Liver (tissue), 9 donors: ENCODE data around the gene SHTN1. TPM values are rescaled to one million over a fixed set of nuclear protein-coding genes. Genes with fewer than 3 reads are reported as not detected.

Experiments used
- DNase-seq: peaks from one replicate; pipeline ENCODE4 v3.0.0-alpha.2; 2017; ENCODE audit warnings: low spot score
- H3K27ac ChIP-seq, 2 donors: one replicate each; pipeline ENCODE4 v1.7.0; 2013; ENCODE audit warnings: inconsistent platforms in 2 of 2, low read length in 2 of 2, control low read depth in 1 of 2, low read depth in 1 of 2, mild to moderate bottlenecking in 1 of 2
- H3K27me3 ChIP-seq, 4 donors: one replicate each; pipeline versions ENCODE4 v1.6.1 to v1.7.0; 2013; ENCODE audit warnings: low read length in 3 of 4, inconsistent platforms in 1 of 4, mild to moderate bottlenecking in 1 of 4, moderate library complexity in 1 of 4; ENCODE audit not compliant: control insufficient read depth in 4 of 4, insufficient read depth in 4 of 4
- H3K36me3 ChIP-seq, 4 donors: one replicate each; pipeline versions ENCODE4 v1.6.1 to v1.7.0; 2013; ENCODE audit warnings: low read length in 3 of 4, mild to moderate bottlenecking in 3 of 4, low read depth in 1 of 4, moderate library complexity in 1 of 4; ENCODE audit not compliant: control insufficient read depth in 4 of 4, insufficient read depth in 3 of 4
- H3K4me1 ChIP-seq, 4 donors: one replicate each; pipeline versions ENCODE4 v1.6.1 to v1.7.0; 2013; ENCODE audit warnings: low read length in 3 of 4, mild to moderate bottlenecking in 3 of 4, moderate library complexity in 1 of 4; ENCODE audit not compliant: control insufficient read depth in 4 of 4, insufficient read depth in 4 of 4
- H3K4me3 ChIP-seq, 3 donors: one replicate each; pipeline versions ENCODE4 v1.6.1 to v1.7.0; 2013; ENCODE audit warnings: low read length in 3 of 3, control low read depth in 1 of 3, low read depth in 1 of 3, mild to moderate bottlenecking in 1 of 3
- H3K9ac ChIP-seq, 2 donors: one replicate each; pipeline ENCODE4 v1.7.0; 2013; ENCODE audit warnings: low read length in 2 of 2, mild to moderate bottlenecking in 2 of 2, moderate library complexity in 2 of 2, control low read depth in 1 of 2, low read depth in 1 of 2
- H3K9me3 ChIP-seq, 4 donors: one replicate each; pipeline versions ENCODE4 v1.6.1 to v1.7.0; 2013; ENCODE audit warnings: low read length in 3 of 4; ENCODE audit not compliant: control insufficient read depth in 4 of 4
- ATF3 ChIP-seq: IDR thresholded peaks from 2 replicates; pipeline ENCODE4 v1.6.1; 2016; ENCODE audit warnings: antibody characterized with exemption
- CTCF ChIP-seq: fragments of 150-350 bp; IDR thresholded peaks from 2 replicates; pipeline ENCODE4 v1.5.1; 2017; ENCODE audit warnings: improper control_type of control experiment, low read depth, low read length; ENCODE audit not compliant: missing input control
- EGR1 ChIP-seq, 2 donors: IDR thresholded peaks; 2 replicates each; pipeline ENCODE4 v1.6.1; 2016 to 2018; ENCODE audit warnings: antibody characterized with exemption in 2 of 2, low read depth in 2 of 2
- FOXA2 ChIP-seq: IDR thresholded peaks from 2 replicates; pipeline ENCODE4 v1.6.1; 2016; ENCODE audit warnings: antibody characterized with exemption
- GABPA ChIP-seq, 2 donors: IDR thresholded peaks in 1 of 2; conservative IDR thresholded peaks in 1 of 2; 2 replicates each; pipeline ENCODE4 v1.6.1; 2016; ENCODE audit warnings: antibody characterized with exemption in 2 of 2, mild to moderate bottlenecking in 1 of 2, moderate library complexity in 1 of 2
- HNF4A ChIP-seq, 2 donors: conservative IDR thresholded peaks; 2 replicates each; pipeline ENCODE4 v1.6.1; 2016; ENCODE audit warnings: antibody characterized with exemption in 2 of 2, mild to moderate bottlenecking in 2 of 2
- HNF4G ChIP-seq: IDR thresholded peaks from 2 replicates; pipeline ENCODE4 v1.6.1; 2016; ENCODE audit warnings: antibody characterized with exemption
- JUND ChIP-seq, 2 donors: IDR thresholded peaks; 2 replicates each; pipeline ENCODE4 v1.6.1; 2016; ENCODE audit warnings: antibody characterized with exemption in 2 of 2
- MAX ChIP-seq: IDR thresholded peaks from 2 replicates; pipeline ENCODE4 v1.6.1; 2016; ENCODE audit warnings: antibody characterized with exemption
- NR2F2 ChIP-seq: IDR thresholded peaks from 2 replicates; pipeline ENCODE4 v1.6.1; 2016; ENCODE audit warnings: antibody characterized with exemption
- RAD21 ChIP-seq, 2 donors: IDR thresholded peaks; 2 replicates each; pipeline ENCODE4 v1.6.1; 2016; ENCODE audit warnings: antibody characterized with exemption in 2 of 2, mild to moderate bottlenecking in 2 of 2
- REST ChIP-seq: IDR thresholded peaks from 2 replicates; pipeline ENCODE4 v1.6.1; 2016; ENCODE audit warnings: antibody characterized with exemption, mild to moderate bottlenecking
- RXRA ChIP-seq, 2 donors: IDR thresholded peaks; 2 replicates each; pipeline ENCODE4 v1.6.1; 2017 to 2018; ENCODE audit warnings: antibody characterized with exemption in 2 of 2, mild to moderate bottlenecking in 1 of 2
- SP1 ChIP-seq: IDR thresholded peaks from 2 replicates; pipeline ENCODE4 v1.6.1; 2018; ENCODE audit warnings: antibody characterized with exemption, mild to moderate bottlenecking
- TAF1 ChIP-seq: conservative IDR thresholded peaks from 2 replicates; pipeline ENCODE4 v1.6.1; 2016; ENCODE audit warnings: antibody characterized with exemption, mild to moderate bottlenecking
- YY1 ChIP-seq: IDR thresholded peaks from 2 replicates; pipeline ENCODE4 v1.6.1; 2016; ENCODE audit warnings: antibody characterized with exemption, mild to moderate bottlenecking
- ZBTB33 ChIP-seq: IDR thresholded peaks from 2 replicates; pipeline ENCODE4 v1.6.1; 2016; ENCODE audit warnings: antibody characterized with exemption
- WGBS: extraction: QIAGEN DNeasy Blood & Tissue Kit; methylation state at CpG from one replicate; pipeline ENCODE4 v1.1.7; 2013; 5-methylcytosine and 5-hydroxymethylcytosine counted together
- polyA plus RNA-seq, 2 donors: library from polyadenylated mRNA; stranded (reverse) in 1 of 2; unstranded in 1 of 2; fragments of 200-250 nt in 1 of 2; fragments of >200 nt in 1 of 2; fragmentation: Nextera tagmentation in 1 of 2; extraction: Ambion mirVana in 1 of 2; gene quantifications; one replicate each; pipeline versions ENCODE4 v1.2.1 to v1.2.3, GENCODE V29; 2013 to 2015
- total RNA-seq, 2 donors: library from RNA; depleted of rRNA; stranded (reverse); fragments of >200 nt; gene quantifications; one replicate each; pipeline ENCODE4 v1.2.3, GENCODE V29; 2014
- donor health status: healthy.
- donor health status: healthy.
- donor health status: healthy.
- donor health status: healthy.
- donor health status: healthy.

Gene SHTN1
- total and polyA plus RNA-seq, 4 donors = 3.2 to 11.7 (median 10.3) TPM

- TF ChIP-seq CTCF (no peak), MAX (no peak), RXRA (IDR thresholded peaks at IDR 0.05) (no peak), TAF1 (no peak), JUND (IDR thresholded peaks at IDR 0.05) (no peak)
These were observed 168.9 kb downstream of the SHTN1 start (continued) for GRCh38 chr10:116836083-116836482.

- 86% methylated on average over 7 of the region's 7 CpGs for WGBS
- Histone ChIP-seq H3K36me3 (peaks cover 0 to 2% (median 0%) of the 10 kb centered on the region in 4 donors), H3K27me3 (no peaks in the 10 kb centered on the region), H3K27ac (no peak overlapping the region), H3K9me3 (no peaks in the 10 kb centered on the region), H3K4me1 (peaks cover 2 to 25% (median 16%) of the 10 kb centered on the region in 4 donors), H3K4me3 (no peak overlapping the region), H3K9ac (no peak overlapping the region)
- no peak for DNase-seq
- no peak for TF ChIP-seq SP1
- TF ChIP-seq RXRA (IDR thresholded peaks at IDR 0.05) = no peak
- TF ChIP-seq HNF4G = no peak
- no peak for TF ChIP-seq TAF1
- no peak for TF ChIP-seq GABPA (IDR thresholded peaks at IDR 0.05 in 1 of 2, conservative IDR thresholded peaks at IDR 0.05 in 1 of 2)
- no peak for TF ChIP-seq ATF3
- TF ChIP-seq ZBTB33 = no peak
- TF ChIP-seq FOXA2 = no peak
- TF ChIP-seq JUND (IDR thresholded peaks at IDR 0.05) = no peak
- TF ChIP-seq CTCF = no peak
- no peak for TF ChIP-seq RAD21 (IDR thresholded peaks at IDR 0.05)
- TF ChIP-seq NR2F2 = no peak
- no peak for TF ChIP-seq HNF4A (conservative IDR thresholded peaks at IDR 0.05)
- TF ChIP-seq EGR1 (IDR thresholded peaks at IDR 0.05; ENCODE audit: low read depth in 2 of 2) = no peak
- TF ChIP-seq YY1 = no peak
- no peak for TF ChIP-seq MAX
- TF ChIP-seq REST = no peak
These were observed 169.3 kb downstream of the SHTN1 start for GRCh38 chr10:116835658-116836057.
